Right renal pelvis (tissue), 4 donors: Measurements from ENCODE around the gene ELMO1. TPM values are rescaled to one million over a fixed set of nuclear protein-coding genes. Genes with fewer than 3 reads are reported as not detected.

Source experiments
- DNase-seq, 4 donors: peaks; one replicate each; pipeline ENCODE4 v3.0.0-alpha.2; 2013; ENCODE audit warnings: low read depth in 4 of 4, low spot score in 3 of 4, missing footprints in 1 of 4
- polyA plus RNA-seq, 4 donors: library from polyadenylated mRNA; unstranded; fragments of 120-200 nt; gene quantifications; one replicate each; pipeline ENCODE4 v1.2.1, GENCODE V29; 2013; ENCODE audit not compliant: insufficient read length in 4 of 4

ELMO1 gene
- polyA plus RNA-seq, 4 donors = 9.9 to 14.6 (median 11.3) TPM

- DNase-seq = no peak
Observed at GRCh38 chr7:37110660-37111424, 337.8 kb downstream of the ELMO1 start.

- DNase-seq = peak in 1 of 4 donors; percentile 10
Observed at GRCh38 chr7:37109843-37110242, 338.8 kb downstream of the ELMO1 start.

DNA sequence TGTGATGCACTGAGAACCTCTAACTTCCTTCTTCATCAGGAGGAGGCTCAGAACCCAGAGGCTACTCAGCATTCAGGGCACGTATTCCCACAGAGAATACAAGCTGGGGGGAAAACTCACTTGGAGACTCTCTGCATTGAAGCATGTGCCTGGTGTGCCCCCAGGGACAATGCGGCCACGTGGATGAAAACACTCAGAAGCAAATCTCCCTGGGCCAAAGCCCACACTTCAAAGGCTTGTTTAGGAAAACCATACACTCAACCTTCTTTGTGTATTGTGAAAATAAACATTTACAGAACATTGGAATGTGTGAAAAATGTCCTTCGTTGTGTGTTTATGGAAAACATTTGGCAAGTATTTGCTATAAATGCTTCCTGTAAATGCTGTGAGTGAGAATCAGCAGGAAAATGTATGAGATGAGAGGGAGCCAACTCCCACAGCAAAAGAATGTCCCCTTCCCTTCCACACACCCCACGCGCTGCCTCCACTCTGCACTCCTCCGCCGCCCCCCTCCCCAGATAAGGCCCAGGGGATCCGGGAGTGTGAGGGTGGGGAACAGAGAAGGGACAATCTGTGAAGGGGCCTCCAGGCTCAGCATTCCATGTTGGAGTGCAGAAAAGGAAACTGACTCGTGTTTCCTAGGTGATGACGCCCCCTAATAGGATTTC lies 339.5 kb downstream of the ELMO1 start:
- no peak for DNase-seq

DNA sequence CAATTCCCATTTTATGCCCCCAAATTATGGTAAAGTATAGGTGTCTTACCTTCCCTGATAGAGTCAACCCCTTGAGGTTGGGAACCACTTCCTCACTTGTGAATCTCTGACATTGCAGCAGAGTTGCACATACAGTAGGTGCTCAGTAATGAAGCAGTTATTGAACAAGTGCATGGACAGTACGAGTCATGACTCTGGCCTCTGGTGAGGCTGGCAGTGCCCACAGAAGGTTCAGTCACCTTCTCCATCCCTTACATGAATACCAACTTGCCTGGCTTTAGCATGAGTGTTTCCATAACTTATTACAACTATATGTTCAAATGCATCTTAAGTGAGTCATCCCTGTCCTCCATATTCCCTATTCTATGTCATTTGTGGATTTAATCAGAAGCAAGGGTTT lies 340.0 kb downstream of the ELMO1 start:
- DNase-seq = no peak

DNA sequence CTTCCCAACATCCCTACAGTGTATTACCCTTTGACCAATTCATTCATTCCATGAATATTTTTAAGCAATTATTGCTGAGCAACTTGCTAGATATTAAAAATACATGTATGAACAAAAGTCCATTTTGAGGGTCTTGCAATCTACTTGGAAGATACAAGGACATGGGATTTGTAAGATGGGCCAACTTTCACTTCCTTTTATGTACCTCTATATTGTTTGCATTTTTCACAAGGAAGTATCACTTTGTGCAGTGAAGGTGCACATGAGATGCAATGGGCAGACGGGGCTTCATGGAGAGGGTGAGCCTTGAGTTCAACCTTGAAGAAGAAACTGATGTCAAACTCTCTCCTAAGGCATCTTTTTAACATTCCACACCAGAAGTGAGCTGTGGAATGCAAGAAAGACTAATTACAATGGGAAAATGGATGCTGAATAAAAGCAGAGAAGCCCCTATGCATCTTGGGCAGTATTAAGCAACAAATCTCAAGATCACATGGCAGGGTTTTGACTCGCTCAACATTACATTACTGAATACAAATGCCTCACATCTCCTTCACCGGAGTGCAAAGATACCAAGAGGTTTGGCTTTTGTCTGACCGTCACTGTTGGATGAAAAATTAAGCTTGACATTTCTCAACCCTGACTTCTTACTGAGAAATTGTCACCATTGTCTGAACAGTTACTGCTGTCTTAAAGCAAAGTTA lies 341.5 kb downstream of the ELMO1 start:
- DNase-seq = no peak

DNA sequence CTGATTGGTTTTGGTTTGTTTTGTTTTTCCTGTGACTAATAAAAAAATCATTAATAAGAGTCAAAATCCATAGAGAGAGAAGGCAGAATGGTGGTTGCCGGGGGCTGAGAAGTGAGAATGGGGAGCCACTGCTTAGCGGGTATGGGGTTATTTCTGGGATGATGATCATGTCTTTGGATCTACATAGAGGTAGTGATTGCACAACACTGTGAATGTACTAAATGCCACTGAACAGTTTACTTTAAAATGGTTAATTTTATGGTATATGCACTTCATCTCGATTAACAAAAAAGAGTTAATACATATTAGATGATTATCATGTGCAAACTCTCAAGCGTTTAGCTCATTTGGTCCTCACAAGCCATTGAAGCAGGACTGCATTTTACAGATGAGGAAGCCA lies 342.9 kb downstream of the ELMO1 start:
- no peak for DNase-seq

DNA sequence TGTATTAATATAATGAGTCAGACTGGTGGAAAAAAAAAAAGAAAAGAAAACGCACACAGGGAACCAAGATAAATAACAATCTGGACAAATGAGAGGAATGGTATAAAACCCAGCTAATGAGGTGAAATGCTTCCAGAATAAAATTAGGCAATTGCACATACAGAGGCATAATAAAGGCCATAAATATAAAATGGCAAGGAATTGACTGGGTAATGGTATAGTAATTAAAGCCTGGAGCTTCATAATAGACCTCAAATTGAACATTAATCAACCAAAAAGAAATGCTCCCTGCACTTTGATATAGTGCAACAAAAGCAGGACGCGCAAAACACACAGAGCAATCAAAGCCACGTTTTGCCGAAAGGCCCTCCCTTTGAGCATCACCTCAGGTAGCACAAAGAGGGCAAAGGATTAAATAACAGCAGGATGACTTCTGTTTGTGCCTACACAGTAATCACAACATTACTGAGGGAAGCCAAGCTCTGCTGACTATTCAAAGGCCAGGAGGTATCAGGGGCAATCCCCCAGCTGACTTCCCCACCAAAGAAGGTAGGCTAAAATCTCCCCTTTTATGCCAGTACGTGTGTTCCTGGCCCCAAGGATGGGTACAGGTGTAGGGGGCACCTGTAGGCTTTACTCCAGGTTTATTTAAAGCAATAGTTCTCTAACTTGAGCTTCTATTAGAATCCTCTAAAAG lies 343.7 kb downstream of the ELMO1 start:
- no peak for DNase-seq

DNA sequence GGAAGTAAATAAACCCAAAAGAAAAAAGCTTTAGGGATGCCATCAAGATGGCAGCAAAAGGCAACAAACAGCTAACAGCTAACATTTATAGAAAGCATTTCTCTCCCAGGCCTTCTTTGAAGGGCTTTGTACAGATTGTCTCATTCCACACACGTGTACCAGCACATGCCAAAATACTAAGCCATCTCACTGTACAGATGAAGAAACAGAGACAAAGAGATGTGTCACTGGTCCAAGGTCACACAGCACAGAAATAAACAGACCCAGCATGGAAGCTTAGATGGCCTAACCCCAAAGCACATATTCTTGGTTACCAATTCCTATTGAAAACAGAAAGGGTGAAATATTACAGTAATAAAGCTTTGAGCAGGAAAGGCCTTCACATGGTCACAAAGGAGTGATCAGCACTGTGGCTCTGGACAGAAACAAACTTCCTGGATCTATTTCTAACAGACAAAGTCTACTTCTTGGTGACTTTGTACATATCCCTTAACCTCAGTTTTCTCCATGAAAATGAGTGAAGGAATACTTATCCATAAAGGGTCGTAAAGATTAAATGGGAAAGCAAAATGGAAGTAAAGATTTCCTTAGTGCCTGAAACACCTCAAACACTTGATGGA lies 346.0 kb downstream of the ELMO1 start:
- DNase-seq = no peak

DNA sequence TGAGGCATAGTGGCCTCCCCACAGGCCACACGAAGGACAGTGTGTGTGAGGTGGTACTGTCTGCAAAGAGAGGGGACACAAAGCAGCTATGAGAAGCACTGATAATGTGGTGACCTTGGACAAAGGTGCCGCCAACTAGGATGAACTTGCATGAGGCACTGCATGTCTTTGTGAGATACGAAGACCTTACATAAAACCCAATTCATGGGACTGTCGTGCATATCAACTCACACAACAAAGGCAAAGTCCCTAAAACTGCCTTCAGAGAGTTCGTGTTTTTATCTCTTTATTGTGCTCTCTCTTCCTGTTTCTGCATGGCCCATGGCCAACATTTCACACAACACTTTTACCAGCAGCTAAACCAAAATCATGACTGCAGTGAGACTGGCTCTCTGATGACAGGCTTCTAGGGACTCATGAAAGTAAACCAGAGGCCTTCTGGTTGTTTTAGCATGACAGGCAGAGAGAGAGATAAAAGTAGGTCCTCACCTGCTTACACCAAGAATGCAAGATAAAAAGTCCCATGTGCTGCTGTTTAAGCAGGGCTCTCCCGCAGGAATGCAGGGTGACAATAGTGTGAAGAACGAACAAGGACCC lies 347.8 kb downstream of the ELMO1 start:
- DNase-seq = no peak

DNA sequence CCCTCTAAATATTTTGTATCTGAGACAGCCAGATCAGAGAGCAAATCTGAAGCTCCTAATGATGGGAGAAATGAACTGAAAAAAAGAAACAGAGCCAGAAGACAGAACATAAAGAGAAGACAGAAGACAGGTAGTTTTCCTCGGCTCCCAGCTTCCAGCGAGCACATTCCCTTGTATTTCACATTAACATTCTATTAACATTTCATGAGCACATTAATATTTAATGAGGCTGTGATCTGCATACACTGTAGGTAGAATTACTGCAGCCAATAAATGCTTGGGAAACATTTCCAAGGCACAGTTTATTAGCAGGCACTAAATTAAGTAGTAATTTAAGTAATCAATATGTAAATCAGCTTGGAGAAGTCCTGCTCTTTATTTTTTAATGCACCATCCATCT lies 349.9 kb downstream of the ELMO1 start:
- no peak for DNase-seq

GRCh38 chr7:37097983-37098382 lies 350.7 kb downstream of the ELMO1 start:
- DNase-seq = no peak

GRCh38 chr7:37097276-37097675 lies 351.4 kb downstream of the ELMO1 start:
- no peak for DNase-seq

GRCh38 chr7:37096341-37096740 lies 352.3 kb downstream of the ELMO1 start:
- DNase-seq = no peak

- DNase-seq = no peak
Observed at GRCh38 chr7:37095122-37095521, 353.5 kb downstream of the ELMO1 start.

- no peak for DNase-seq
Observed at GRCh38 chr7:37093257-37093656, 355.4 kb downstream of the ELMO1 start.

DNA sequence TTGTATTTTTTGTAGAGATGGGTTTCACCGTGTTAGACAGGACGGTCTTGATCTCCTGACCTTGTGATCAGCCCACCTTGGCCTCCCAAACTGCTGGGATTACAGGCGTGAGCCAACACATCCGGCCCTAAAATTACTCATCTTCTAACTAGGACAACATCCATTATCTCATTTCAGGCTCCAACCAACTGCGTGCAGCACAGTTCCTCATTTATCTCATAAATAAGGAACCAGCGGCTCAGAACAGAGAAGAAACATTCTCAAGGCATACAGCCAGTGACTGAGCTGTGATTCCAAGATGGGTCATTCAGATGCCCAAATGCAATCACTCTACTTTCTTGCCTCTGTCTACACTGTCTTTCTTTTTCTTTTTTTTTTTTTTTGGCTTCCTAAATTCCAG lies 356.1 kb downstream of the ELMO1 start:
- no peak for DNase-seq

- no peak for DNase-seq
Observed at GRCh38 chr7:37089972-37090371, 358.7 kb downstream of the ELMO1 start.

- DNase-seq = no peak
Observed at GRCh38 chr7:37085600-37085999, 363.1 kb downstream of the ELMO1 start.

DNA sequence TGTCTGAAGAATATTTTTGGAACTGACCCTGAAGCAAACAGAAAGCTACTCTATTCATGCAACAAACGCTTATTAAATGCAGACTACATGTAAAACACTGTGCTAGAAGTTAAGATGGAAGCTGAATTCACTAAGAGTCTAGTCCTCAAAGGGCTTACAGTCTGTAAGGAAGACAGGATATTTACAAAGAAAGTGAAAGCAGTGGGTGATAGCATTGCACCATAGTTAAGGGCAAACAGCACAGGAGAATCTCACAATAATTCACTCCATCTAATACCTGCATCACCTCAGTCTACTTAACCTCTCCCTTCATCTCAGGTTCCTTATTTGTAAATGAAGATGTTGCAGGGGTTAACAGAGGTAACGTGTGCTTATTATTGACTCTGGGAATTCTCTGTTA lies 364.4 kb downstream of the ELMO1 start:
- no peak for DNase-seq
